Measurements from ENCODE around the gene PRSS38.
"Not testable (repeated sequence)": the region's sequence is repeated elsewhere in the genome, so short reads cannot be mapped to it uniquely, and the experiment has no call there.

Gene PRSS38

GRCh38 chr1:227846265-227846858, 30.9 kb downstream of the PRSS38 start:
- DNase-seq, result no peak

GRCh38 chr1:227847046-227847445, 31.6 kb downstream of the PRSS38 start:
- DNase-seq, result not testable (repeated sequence)

GRCh38 chr1:227848430-227848932, 33.0 kb downstream of the PRSS38 start:
- no peak for DNase-seq

- DNase-seq, result no peak
Observed at GRCh38 chr1:227849251-227849650, 33.8 kb downstream of the PRSS38 start.

- DNase-seq, result no peak
Observed at GRCh38 chr1:227854189-227854588, 38.7 kb downstream of the PRSS38 start.

- no peak for DNase-seq
Observed at GRCh38 chr1:227855687-227856086, 40.2 kb downstream of the PRSS38 start.

- no peak for DNase-seq
Observed at GRCh38 chr1:227856147-227856858, 40.8 kb downstream of the PRSS38 start.

GRCh38 chr1:227864882-227865281, 49.4 kb downstream of the PRSS38 start:
- DNase-seq, result no peak

GRCh38 chr1:227869279-227869842, 53.9 kb downstream of the PRSS38 start:
- no peak for DNase-seq

- peak; percentile 58 for DNase-seq
Observed at GRCh38 chr1:227869851-227870305, 54.4 kb downstream of the PRSS38 start.

GRCh38 chr1:227870366-227870765, 54.9 kb downstream of the PRSS38 start:
- no peak for DNase-seq

GRCh38 chr1:227871892-227872291, 56.4 kb downstream of the PRSS38 start:
- not testable (repeated sequence) for DNase-seq

- not testable (repeated sequence) for DNase-seq
Observed at GRCh38 chr1:227877810-227878209, 62.3 kb downstream of the PRSS38 start.

GRCh38 chr1:227880342-227880924, 65.0 kb downstream of the PRSS38 start:
- peak; percentile 30 for DNase-seq

GRCh38 chr1:227883073-227883520, 67.6 kb downstream of the PRSS38 start:
- DNase-seq, result peak; percentile 6

GRCh38 chr1:227883641-227884301, 68.3 kb downstream of the PRSS38 start:
- DNase-seq, result peak; percentile 40

GRCh38 chr1:227884370-227885134, 69.1 kb downstream of the PRSS38 start:
- peak; percentile 34 for DNase-seq

GRCh38 chr1:227885135-227885647, 69.7 kb downstream of the PRSS38 start:
- DNase-seq, result no peak

- DNase-seq, result peak; percentile 75
Observed at GRCh38 chr1:227885648-227886502, 70.4 kb downstream of the PRSS38 start.

GRCh38 chr1:227886503-227886961, 71.1 kb downstream of the PRSS38 start:
- no peak for DNase-seq

All from right forelimb (tissue), 1 donor.